Erythroblast (primary cell): ENCODE data around the gene PTPRT.

ENCODE experiments used
- GATA1 ChIP-seq: IDR thresholded peaks from 2 replicates; pipeline ENCODE4 v1.6.1; 2011; ENCODE audit warnings: low read depth, mild to moderate bottlenecking, control low read depth, low read length, moderate library complexity
- POLR2A ChIP-seq: IDR thresholded peaks from 2 replicates; pipeline ENCODE4 v1.6.1; 2011; ENCODE audit warnings: mild to moderate bottlenecking, low read length

DNA sequence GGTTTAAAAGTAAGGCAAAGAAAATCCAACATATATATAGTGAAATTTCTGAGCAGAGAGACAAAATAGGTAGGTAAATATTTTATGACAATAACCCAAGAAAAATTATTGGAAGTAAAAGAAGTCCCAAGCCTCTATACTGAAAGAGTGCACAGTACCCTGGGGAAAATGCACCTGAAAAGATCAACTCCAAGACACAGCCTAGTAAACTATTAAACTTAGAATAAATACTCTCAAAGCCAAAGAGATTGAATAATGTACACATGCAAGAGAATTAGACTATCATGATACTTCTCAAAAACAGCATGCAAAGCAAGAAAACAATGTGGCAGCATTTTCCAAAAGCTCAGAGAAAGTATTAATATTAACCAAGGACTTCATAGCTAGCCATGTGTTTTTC is 894.7 kb downstream of the PTPRT start:
- TF ChIP-seq POLR2A, result no peak
- no peak for TF ChIP-seq GATA1
